ENCODE results near the gene TET2.

The TET2 gene

GRCh38 chr4:105145156-105145902 lies 1.3 kb upstream of the TET2 start:
- DNase-seq = no peak

GRCh38 chr4:105145903-105146275 lies 787 bp upstream of the TET2 start:
- DNase-seq = no peak

GRCh38 chr4:105147016-105147552 lies 408 bp downstream of the TET2 start:
- no peak for DNase-seq

- DNase-seq = no peak
These were observed 981 bp downstream of the TET2 start for GRCh38 chr4:105147553-105148161.

- DNase-seq = no peak
These were observed 1.7 kb downstream of the TET2 start for GRCh38 chr4:105148356-105148755.

- no peak for DNase-seq
These were observed 2.1 kb downstream of the TET2 start for GRCh38 chr4:105148776-105149175.

GRCh38 chr4:105149771-105150170 lies 3.1 kb downstream of the TET2 start:
- DNase-seq = no peak

GRCh38 chr4:105150503-105150902 lies 3.8 kb downstream of the TET2 start:
- DNase-seq = no peak

GRCh38 chr4:105153749-105154148 lies 7.1 kb downstream of the TET2 start:
- DNase-seq = no peak

GRCh38 chr4:105154576-105154975 lies 7.9 kb downstream of the TET2 start:
- DNase-seq = no peak

GRCh38 chr4:105155426-105155825 lies 8.8 kb downstream of the TET2 start:
- DNase-seq = no peak

GRCh38 chr4:105158837-105159236 lies 12.2 kb downstream of the TET2 start:
- DNase-seq = no peak

- no peak for DNase-seq
These were observed 15.6 kb downstream of the TET2 start for GRCh38 chr4:105162123-105162796.

- DNase-seq = no peak
These were observed 17.9 kb downstream of the TET2 start for GRCh38 chr4:105164548-105164947.

GRCh38 chr4:105166066-105166465 lies 19.4 kb downstream of the TET2 start:
- no peak for DNase-seq

- DNase-seq = no peak
These were observed 24.0 kb downstream of the TET2 start for GRCh38 chr4:105170711-105171110.

- DNase-seq = no peak
These were observed 25.2 kb downstream of the TET2 start for GRCh38 chr4:105171912-105172311.

GRCh38 chr4:105174098-105174497 lies 27.4 kb downstream of the TET2 start:
- DNase-seq = no peak

GRCh38 chr4:105179539-105180401 lies 33.1 kb downstream of the TET2 start:
- DNase-seq = no peak

GRCh38 chr4:105181259-105181658 lies 34.6 kb downstream of the TET2 start:
- no peak for DNase-seq

- DNase-seq = no peak
These were observed 35.5 kb downstream of the TET2 start for GRCh38 chr4:105182211-105182610.

- DNase-seq = no peak
These were observed 37.8 kb downstream of the TET2 start for GRCh38 chr4:105184316-105184980.

All from NCI-H774 (cell line).